ENCODE results near the gene RASAL2. TPM values are rescaled to one million over a fixed set of nuclear protein-coding genes. Genes with fewer than 3 reads are reported as not detected.
"Not testable (repeated sequence)": the region's sequence is repeated elsewhere in the genome, so short reads cannot be mapped to it uniquely, and the experiment has no call there.

The RASAL2 gene
- total RNA-seq, 1 donor from 2014 or later, result not detected

DNA sequence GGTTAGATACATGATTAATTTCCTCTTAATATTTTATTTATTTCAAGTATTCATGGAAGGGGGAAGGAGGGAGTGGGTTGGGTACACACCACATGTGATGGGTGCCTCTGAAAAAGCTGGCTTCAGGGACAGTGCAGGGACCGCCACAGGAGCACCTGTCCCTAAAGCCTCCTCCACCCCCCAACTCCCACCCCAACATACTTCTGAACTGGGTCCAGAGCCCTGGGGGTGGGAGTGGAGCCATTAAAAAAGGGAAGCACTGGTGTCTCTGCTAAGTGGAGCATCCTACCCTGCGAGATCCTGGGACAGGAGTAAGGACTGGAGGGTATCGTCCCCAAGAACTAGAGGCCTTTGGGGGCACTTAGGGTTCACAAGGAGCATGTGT lies 408.4 kb downstream of the RASAL2 start:
- no peaks in the 10 kb centered on the region for H3K4me1 Mint-ChIP-seq
- DNase-seq, result no peak
- no peaks in the 10 kb centered on the region for H3K36me3 Mint-ChIP-seq (ENCODE audit: low read depth)
- H3K27me3 Mint-ChIP-seq, result no peaks in the 10 kb centered on the region
- intact Hi-C loops (cut with micrococcal nuclease), result no loop called here
- H3K4me3 Mint-ChIP-seq, result no peak overlapping the region
- H3K27ac Mint-ChIP-seq, result no peak overlapping the region
- H3K9me3 Mint-ChIP-seq, result no peaks in the 10 kb centered on the region

DNA sequence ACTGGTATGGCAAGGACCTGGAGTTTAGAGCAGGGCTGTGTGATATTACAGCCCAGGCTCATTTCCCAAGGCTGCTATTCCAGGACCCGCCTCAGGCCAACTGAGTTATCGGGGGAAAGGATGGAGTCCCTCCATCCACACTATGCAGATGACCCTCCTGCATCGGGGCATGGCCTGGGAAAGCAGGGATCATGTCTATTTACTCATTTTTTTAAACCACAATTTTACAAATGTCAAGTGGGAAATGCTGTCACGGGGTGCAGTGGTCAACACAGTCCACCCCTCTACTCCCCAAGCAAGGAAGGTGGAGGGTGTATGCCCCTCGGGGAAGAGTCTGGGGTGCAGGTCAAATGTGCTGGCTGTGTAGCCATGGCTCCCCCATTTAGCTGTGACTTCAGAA lies 409.0 kb downstream of the RASAL2 start:
- Mint-ChIP-seq H3K9me3 (no peaks in the 10 kb centered on the region), H3K36me3 (ENCODE audit: low read depth) (no peaks in the 10 kb centered on the region), H3K27ac (no peak overlapping the region), H3K4me1 (no peaks in the 10 kb centered on the region), H3K27me3 (no peaks in the 10 kb centered on the region), H3K4me3 (no peak overlapping the region)
- intact Hi-C loops (cut with micrococcal nuclease), result no loop called here
- DNase-seq, result no peak

DNA sequence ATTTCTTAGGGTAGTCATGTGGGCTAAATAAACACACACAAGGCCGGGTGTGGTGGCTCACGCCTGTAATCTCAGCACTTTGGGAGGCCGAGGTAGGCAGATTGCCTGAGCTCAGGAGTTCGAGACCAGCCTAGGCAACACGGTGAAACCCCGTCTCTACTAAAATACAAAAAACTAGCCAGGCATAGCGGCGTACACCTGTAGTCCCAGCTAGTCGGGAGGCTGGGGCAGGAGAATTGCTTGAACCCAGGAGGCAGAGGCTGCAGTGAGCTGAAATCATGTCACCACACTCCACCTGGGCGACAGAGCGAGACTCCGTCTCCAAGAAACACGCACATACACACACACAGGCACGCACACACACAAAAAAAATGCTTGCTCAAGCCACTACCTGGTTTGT lies 409.4 kb downstream of the RASAL2 start:
- H3K36me3 Mint-ChIP-seq (ENCODE audit: low read depth); H3K4me3 Mint-ChIP-seq; DNase-seq; H3K27me3 Mint-ChIP-seq; H3K27ac Mint-ChIP-seq; intact Hi-C loops (cut with micrococcal nuclease); H3K4me1 Mint-ChIP-seq; H3K9me3 Mint-ChIP-seq: not testable (repeated sequence)

DNA sequence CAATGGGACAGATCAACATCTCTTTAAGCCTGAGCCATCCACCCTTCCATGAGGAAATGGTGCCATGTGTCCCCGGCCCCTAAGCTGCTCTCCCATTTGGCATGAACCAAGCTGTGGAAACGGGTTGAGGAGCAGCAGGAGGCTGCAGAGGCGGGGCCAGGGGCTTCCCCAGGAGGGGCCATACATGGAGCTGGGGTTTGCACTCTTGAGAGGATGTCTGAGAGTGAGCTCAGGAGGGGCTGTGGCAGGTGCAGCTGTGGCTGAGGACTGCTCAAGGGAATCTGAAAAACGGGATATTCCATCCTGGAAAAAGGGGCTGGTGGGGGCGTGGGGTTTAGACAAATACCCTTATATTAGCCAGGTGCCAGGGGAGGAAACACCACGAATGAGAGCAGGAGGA lies 409.9 kb downstream of the RASAL2 start:
- intact Hi-C loops (cut with micrococcal nuclease), result no loop called here
- Mint-ChIP-seq H3K4me1 (no peaks in the 10 kb centered on the region), H3K4me3 (no peak overlapping the region), H3K27me3 (no peaks in the 10 kb centered on the region), H3K27ac (no peak overlapping the region), H3K9me3 (no peaks in the 10 kb centered on the region), H3K36me3 (ENCODE audit: low read depth) (no peaks in the 10 kb centered on the region)
- no peak for DNase-seq

DNA sequence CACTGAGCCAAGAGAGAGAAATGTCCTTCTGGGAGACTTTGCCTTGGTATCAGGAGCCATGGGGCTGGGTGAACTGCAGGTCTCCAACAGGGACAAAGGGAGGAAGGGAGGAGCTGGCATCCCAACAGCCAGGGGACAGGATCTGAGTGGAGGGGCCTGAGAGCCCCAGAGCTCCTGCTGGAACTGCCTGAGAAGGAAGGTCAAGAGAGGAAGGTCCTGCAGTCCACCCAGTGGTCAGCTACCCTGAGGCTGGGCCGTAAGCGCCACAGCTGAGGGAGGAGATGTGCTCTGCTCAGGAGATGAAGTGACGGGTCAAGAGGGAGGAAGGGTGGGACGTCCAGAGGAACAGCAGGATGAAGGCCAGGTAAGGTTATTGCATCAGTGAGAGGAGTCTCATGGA lies 410.4 kb downstream of the RASAL2 start:
- H3K4me3 Mint-ChIP-seq, result no peak overlapping the region
- H3K36me3 Mint-ChIP-seq (ENCODE audit: low read depth), result no peaks in the 10 kb centered on the region
- no peaks in the 10 kb centered on the region for H3K27me3 Mint-ChIP-seq
- H3K9me3 Mint-ChIP-seq, result no peaks in the 10 kb centered on the region
- H3K4me1 Mint-ChIP-seq, result no peaks in the 10 kb centered on the region
- no peak overlapping the region for H3K27ac Mint-ChIP-seq
- no peak for DNase-seq
- intact Hi-C loops (cut with micrococcal nuclease), result no loop called here

DNA sequence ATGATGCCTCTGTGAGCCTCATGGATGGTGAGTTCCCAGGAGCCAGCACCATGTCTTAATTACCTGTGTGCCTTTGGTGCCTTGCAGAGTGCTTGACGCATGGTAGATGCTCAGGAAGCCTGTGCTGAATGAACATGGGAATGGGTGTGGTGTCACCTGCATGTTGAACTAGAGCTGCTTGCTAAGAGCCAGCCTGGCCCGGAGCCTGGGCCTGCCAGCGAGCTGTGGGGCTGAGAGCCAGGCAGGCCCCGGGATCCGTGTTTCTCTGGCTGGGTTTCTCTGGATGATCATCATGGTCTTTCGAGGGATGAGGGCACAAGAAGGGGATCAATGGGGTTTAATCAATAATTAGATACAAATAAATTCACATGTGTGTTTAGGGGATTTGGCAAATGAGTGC lies 412.3 kb downstream of the RASAL2 start:
- no peak for DNase-seq
- Mint-ChIP-seq H3K4me3 (no peak overlapping the region), H3K27ac (no peak overlapping the region), H3K4me1 (no peaks in the 10 kb centered on the region), H3K27me3 (no peaks in the 10 kb centered on the region), H3K36me3 (ENCODE audit: low read depth) (no peaks in the 10 kb centered on the region), H3K9me3 (no peaks in the 10 kb centered on the region)
- intact Hi-C loops (cut with micrococcal nuclease), result no loop called here

DNA sequence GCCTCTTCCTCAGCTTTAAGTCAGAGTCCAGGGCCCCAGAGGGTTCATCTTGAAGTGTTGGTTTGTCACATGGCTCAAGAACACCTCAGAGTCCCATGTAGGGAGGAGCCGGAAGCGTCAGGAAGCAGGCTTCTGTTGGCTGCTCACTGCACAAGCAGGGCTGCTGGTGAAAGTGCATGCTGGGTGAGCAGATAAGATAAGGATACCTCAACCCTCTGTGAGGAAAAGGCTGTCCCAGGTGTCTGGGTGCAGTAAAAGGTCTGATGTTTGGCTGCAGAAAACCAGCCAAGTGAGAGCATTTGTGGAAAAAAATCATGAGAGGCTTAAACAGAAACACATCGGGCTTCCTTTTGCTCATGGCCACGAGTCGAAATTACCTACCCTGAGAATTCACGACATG lies 412.8 kb downstream of the RASAL2 start:
- no peaks in the 10 kb centered on the region for H3K4me1 Mint-ChIP-seq
- DNase-seq, result no peak
- H3K9me3 Mint-ChIP-seq, result no peaks in the 10 kb centered on the region
- intact Hi-C loops (cut with micrococcal nuclease), result no loop called here
- no peaks in the 10 kb centered on the region for H3K36me3 Mint-ChIP-seq (ENCODE audit: low read depth)
- H3K4me3 Mint-ChIP-seq, result no peak overlapping the region
- no peak overlapping the region for H3K27ac Mint-ChIP-seq
- no peaks in the 10 kb centered on the region for H3K27me3 Mint-ChIP-seq

DNA sequence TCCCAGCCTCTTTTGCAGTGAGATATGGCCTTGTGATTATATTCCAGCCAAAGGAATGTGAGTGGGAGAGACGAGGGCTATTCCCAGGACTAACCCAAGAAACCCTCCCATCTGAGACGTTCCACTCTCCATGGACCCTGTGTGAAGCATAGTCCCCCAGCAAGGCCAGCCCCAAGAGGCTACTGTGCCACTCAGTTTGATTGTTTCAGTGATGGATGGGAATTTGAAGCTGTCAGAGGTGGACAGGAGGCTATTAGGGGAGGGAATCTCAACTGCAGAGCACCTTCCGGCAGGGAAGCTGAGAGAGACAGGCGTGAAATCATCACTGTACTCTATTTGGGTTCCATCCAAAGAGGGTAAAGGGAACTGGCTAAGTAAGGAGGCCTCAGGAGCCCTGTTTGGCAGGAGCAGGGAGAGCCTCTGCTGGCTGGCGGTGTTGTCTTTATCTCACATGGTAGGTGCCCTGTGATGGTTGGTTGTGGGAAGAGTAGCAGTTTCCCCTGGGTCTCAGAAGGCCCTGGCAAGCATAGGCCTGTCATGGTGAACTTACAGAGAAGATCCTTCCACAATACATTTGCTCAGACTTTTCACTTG lies 415.6 kb downstream of the RASAL2 start:
- Mint-ChIP-seq H3K27me3 (no peaks in the 10 kb centered on the region), H3K9me3 (no peaks in the 10 kb centered on the region), H3K4me3 (no peak overlapping the region), H3K36me3 (ENCODE audit: low read depth) (no peaks in the 10 kb centered on the region), H3K27ac (no peak overlapping the region), H3K4me1 (no peaks in the 10 kb centered on the region)
- intact Hi-C loops (cut with micrococcal nuclease), result no loop called here
- no peak for DNase-seq

DNA sequence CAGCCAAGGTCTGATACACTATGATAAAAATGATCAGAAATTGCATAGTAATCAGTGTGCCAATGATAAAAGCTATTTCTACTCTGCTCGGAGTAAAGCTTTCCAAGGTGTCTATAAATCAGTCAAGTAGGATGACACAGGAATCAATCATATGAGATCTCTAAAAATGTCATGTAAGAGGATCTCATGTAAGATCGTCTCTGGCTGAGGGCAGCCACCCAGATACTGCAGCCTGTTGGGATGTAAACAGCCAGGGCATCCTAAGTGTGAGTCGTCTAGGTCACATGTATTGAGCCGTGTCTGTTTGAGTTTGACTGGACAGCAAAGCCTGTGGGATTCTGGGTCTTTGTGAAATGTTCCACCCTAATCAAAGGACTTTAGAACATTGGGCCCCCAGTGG lies 416.3 kb downstream of the RASAL2 start:
- Mint-ChIP-seq H3K4me1 (no peaks in the 10 kb centered on the region), H3K9me3 (no peaks in the 10 kb centered on the region)

DNA sequence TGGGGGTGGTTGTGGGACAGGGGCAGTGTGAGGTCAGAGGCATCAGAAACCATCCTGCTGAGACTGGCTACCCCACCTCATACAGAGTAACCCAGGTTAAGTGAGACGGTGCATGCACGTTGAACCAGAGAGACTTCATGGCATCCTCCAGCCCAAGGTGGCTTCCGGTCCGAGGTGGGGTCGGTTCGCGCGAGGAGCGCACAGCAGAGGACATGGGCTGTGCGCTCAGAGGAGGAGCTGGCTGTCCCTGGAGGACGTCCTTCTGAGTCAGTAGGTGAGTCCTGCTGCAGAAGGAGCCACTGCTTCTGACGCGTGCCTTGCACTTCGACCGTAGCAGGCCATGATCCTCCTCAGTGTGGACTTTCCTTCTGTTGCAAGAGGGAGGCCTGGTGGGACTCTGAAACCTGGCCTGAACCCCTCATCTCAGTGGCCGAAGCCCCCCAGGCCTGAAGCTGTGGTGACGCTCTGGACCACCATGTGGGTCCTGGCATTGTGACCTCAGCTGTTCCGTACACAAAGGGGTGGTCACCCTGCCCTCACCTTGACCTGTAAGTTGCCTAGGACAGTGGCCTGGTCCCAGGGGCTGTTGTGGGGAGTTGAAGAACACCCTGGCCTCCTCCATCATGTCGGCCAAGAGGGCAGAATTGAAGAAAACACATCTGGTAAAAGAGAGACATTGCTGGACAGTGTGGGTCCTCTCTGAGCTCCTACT lies 418.8 kb downstream of the RASAL2 start, which contains the start of gene TEX35:
TEX35 (plus strand) TSS at position 544 of the 712 bp plus-strand sequence; CDS start at position 624, 80 bp downstream.
- no peaks in the 10 kb centered on the region for H3K9me3 Mint-ChIP-seq
- intact Hi-C loops (cut with micrococcal nuclease), result no loop called here
- H3K4me3 Mint-ChIP-seq, result no peak within 1 kb of the TSS
- no peak within 1 kb of the TSS for H3K27ac Mint-ChIP-seq
- H3K36me3 Mint-ChIP-seq (ENCODE audit: low read depth), result no peaks in the 10 kb centered on the region
- no peaks in the 10 kb centered on the region for H3K4me1 Mint-ChIP-seq
- no peaks in the 10 kb centered on the region for H3K27me3 Mint-ChIP-seq
- DNase-seq, result no peak

More for the DNA sequence above, 416.3 kb downstream of the RASAL2 start:
- no peak overlapping the region for H3K27ac Mint-ChIP-seq
- no peaks in the 10 kb centered on the region for H3K36me3 Mint-ChIP-seq (ENCODE audit: low read depth)
- no peak overlapping the region for H3K4me3 Mint-ChIP-seq
- H3K27me3 Mint-ChIP-seq, result no peaks in the 10 kb centered on the region
- no peak for DNase-seq
- intact Hi-C loops (cut with micrococcal nuclease), result no loop called here

DNA sequence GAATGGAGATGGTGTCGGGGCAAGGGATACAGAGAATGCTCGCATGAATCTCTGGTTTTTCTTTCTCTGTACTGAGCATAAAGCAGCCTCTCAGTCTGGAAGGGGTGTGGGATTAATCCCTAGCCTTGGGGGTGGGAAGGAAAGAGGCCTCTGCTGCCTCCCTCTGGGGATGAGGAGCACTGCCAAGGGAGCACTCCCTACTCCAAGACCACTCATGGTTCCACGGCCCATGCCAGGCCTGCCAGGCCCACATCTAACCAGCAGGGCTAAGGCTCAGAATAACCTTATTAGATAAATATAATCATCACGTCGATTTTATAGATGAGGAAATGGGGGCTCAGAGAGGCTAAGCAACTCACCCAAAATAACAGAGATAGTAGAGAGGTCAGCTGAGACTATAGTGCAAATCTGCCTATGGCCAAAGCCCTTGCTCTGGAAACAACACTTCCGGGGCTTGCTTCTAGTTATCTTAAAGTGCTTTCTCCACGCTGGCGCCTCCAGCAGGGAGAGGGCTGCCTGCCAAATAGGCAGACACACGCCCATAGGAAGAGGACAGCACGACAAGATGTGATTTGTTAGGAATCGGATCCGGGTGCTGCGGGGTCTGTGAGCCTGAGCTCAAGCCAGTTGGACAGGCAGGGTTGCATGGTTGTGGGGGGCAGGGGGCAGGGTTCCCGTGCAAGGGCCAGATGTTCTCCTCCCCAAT lies 419.5 kb downstream of the RASAL2 start:
- Mint-ChIP-seq H3K9me3 (no peaks in the 10 kb centered on the region), H3K27ac (no peak overlapping the region), H3K36me3 (ENCODE audit: low read depth) (no peaks in the 10 kb centered on the region), H3K27me3 (no peaks in the 10 kb centered on the region), H3K4me1 (no peaks in the 10 kb centered on the region), H3K4me3 (no peak overlapping the region)
- intact Hi-C loops (cut with micrococcal nuclease), result no loop called here
- no peak for DNase-seq

DNA sequence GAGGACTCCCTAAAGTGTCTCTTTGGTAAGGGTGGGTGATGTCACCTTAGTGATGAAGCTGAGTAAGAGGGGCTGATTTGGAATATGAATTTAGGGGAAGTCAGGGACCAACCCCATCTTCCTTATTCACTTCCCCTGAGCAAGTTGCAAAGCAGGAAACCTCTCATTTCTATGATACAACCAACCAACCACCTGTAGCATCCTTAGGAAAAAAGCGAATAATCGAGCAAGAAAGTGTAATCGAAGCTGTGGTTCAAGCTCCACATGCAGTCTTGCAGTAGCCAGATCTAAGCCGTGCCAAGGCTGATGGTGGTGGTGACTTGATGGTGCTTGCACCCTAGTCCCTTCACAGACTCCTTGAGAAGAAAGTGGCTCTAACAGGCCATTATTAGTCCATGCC lies 422.2 kb downstream of the RASAL2 start:
- Mint-ChIP-seq H3K9me3 (no peaks in the 10 kb centered on the region), H3K36me3 (ENCODE audit: low read depth) (no peaks in the 10 kb centered on the region), H3K27me3 (peaks cover 5% of the 10 kb centered on the region), H3K4me1 (no peaks in the 10 kb centered on the region), H3K27ac (no peak overlapping the region), H3K4me3 (no peak overlapping the region)
- intact Hi-C loops (cut with micrococcal nuclease), result no loop called here
- DNase-seq, result no peak

DNA sequence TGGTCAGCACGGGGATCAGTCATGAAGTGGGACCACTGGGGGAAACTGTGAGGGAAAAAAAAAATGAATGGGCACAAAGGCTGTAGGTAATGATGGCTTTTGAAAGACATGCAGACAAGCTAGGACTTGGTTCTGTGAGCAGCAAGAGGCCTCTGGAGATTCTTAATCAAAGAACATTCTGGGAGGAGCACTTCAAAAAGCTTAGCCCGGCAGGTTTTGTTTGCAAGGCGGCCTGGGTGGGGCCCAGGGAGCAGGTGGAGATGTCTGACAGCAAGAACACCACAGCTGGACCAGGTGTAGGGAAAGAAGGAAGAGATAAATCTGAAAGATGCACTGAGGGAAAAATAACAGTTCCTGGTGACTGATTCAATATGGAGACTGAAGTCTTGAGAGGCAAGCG lies 425.0 kb downstream of the RASAL2 start:
- Mint-ChIP-seq H3K36me3 (ENCODE audit: low read depth) (no peaks in the 10 kb centered on the region), H3K27ac (no peak overlapping the region), H3K9me3 (no peaks in the 10 kb centered on the region), H3K4me1 (no peaks in the 10 kb centered on the region), H3K4me3 (no peak overlapping the region), H3K27me3 (peaks cover 5% of the 10 kb centered on the region)
- no peak for DNase-seq
- intact Hi-C loops (cut with micrococcal nuclease), result no loop called here

DNA sequence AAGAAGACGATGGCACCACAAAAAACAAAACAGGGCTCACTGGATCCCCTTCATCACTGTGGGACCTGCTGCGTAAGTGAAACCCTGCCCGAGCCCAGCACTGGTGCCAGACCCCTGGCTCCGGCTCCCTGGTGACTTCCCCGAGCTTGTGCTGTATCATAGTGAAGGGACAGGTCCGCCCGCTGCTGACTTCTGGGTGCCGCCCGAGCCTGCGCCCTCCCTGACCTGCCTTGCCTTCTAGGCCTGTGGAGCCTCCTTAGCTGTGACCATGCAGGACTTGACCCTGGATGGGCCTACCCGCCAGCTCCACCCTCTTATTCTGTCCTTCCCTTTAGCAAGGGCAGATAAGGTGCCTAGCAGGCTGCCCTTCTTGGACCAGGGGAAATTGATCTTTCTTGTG lies 426.9 kb downstream of the RASAL2 start:
- DNase-seq, result no peak
- intact Hi-C loops (cut with micrococcal nuclease), result no loop called here
- Mint-ChIP-seq H3K27me3 (peaks cover 5% of the 10 kb centered on the region), H3K9me3 (no peaks in the 10 kb centered on the region), H3K4me1 (no peaks in the 10 kb centered on the region), H3K4me3 (no peak overlapping the region), H3K36me3 (ENCODE audit: low read depth) (no peaks in the 10 kb centered on the region), H3K27ac (no peak overlapping the region)

Data from activated CD4-positive, alpha-beta T cell treated with anti-CD3 and anti-CD28 coated beads, Interleukin-2, amount 10 ng/mL, durations not matched to agents 24 days and 14 days (primary cell).